Measurements from ENCODE around the gene UBE2Q1.

DNA sequence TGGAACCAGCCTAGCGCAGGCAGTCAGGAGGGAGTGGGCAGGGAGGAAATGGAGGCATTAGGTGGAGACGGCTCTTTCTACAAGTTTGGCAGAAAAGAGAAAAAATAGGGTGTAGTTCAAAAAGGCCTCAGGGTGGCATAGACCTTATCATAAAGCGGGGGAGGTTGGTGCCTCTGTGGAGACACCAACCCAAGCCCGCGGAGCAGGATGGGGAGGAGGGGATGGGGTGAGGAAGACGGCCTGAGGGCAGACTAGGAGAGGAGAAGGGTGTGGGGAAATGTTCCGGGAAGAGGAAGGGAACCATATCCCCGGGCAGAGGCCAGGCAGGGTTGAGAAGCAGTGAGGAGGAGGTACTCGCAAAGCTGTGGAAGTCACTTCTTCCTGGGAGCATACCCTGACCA, 38.9 kb downstream of the UBE2Q1 start:
- TF ChIP-seq EZH2 (IDR thresholded peaks at IDR 0.05; ENCODE audit: insufficient read depth, poor library complexity, severe bottlenecking) = no peak
- no peak for TF ChIP-seq EZH2phosphoT487 (IDR thresholded peaks at IDR 0.05; ENCODE audit: insufficient read depth, low read depth)

All from GM23248 (cell line).